ENCODE measurements around the gene PRTG.

Gene PRTG

GRCh38 chr15:55627730-55628368 is 115.1 kb downstream of the PRTG start:
- TF ChIP-seq, protein P1, sequence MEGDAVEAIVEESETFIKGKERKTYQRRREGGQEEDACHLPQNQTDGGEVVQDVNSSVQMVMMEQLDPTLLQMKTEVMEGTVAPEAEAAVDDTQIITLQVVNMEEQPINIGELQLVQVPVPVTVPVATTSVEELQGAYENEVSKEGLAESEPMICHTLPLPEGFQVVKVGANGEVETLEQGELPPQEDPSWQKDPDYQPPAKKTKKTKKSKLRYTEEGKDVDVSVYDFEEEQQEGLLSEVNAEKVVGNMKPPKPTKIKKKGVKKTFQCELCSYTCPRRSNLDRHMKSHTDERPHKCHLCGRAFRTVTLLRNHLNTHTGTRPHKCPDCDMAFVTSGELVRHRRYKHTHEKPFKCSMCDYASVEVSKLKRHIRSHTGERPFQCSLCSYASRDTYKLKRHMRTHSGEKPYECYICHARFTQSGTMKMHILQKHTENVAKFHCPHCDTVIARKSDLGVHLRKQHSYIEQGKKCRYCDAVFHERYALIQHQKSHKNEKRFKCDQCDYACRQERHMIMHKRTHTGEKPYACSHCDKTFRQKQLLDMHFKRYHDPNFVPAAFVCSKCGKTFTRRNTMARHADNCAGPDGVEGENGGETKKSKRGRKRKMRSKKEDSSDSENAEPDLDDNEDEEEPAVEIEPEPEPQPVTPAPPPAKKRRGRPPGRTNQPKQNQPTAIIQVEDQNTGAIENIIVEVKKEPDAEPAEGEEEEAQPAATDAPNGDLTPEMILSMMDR (IDR thresholded peaks at IDR 0.05; ENCODE audit: insufficient read depth, low read depth, low read length, missing control alignments), result no peak
- H3K4me3 ChIP-seq (ENCODE audit: low read length), result no peak overlapping the region
- DNase-seq (ENCODE audit: low read depth), result peak; percentile 99

DNA sequence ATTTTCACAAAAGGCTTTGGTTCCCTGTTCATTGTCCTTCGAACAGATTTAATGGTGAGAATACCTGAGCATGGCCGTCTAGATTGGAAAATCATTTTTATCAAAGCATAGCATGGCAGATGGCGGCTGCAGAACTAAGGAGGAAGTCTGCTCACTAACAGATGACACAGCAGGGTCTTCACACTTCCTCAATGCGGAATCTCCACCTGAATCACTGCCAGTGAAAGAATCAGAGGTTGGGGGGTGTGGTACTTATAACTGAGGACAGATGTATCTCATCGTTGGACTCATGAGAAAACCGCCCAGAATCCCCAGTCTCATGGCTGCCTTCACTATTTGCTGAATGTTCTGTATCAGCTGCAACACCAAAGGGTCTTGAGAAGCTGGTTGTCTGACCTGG is 123.2 kb downstream of the PRTG start:
- TF ChIP-seq, protein P1 (IDR thresholded peaks at IDR 0.05; ENCODE audit: insufficient read depth, low read depth, low read length, missing control alignments), result no peak
- H3K4me3 ChIP-seq (ENCODE audit: low read length), result no peak overlapping the region
- DNase-seq (ENCODE audit: low read depth), result no peak

DNA sequence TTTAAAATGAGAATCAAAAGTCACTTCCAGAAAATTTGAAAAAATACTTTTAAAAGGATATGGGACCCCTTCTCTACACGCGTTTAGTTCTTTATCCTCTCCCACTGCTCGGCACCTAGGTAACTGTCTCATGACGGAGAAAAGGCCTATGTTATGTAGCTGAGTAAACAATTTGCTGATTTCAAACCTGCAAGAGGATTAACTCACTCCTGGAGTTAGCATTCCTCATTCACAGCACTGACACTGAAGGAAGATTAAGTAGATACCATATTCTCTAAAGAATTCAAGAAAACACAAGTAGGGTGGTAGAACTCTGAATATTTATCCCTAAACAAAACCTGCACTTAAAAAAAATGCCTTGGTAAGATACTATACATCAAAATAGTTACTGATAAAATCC is 124.6 kb downstream of the PRTG start:
- TF ChIP-seq, protein P1 (IDR thresholded peaks at IDR 0.05; ENCODE audit: insufficient read depth, low read depth, low read length, missing control alignments), result no peak
- DNase-seq (ENCODE audit: low read depth), result no peak
- H3K4me3 ChIP-seq (ENCODE audit: low read length), result no peak overlapping the region

DNA sequence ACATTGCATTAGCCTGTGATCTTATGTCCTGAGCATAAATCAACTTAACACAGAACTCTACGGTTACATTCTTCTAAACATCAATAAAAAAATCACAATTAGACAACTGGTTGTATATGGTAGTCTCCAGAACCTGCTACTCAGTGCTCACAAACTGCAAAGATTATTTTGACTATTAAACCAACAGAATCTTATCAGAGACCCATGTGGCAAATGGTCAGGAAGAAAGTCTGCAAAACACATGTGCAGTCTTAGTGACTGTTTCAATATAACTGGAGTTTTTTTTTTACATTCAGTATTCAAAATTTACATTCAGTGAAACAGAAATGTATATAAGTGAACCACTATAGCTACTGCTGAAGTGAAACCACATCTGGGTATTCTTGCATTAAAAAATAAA is 127.5 kb downstream of the PRTG start:
- TF ChIP-seq, protein P1 (IDR thresholded peaks at IDR 0.05; ENCODE audit: insufficient read depth, low read depth, low read length, missing control alignments), result no peak
- H3K4me3 ChIP-seq (ENCODE audit: low read length), result no peak overlapping the region
- no peak for DNase-seq (ENCODE audit: low read depth)

GRCh38 chr15:55613727-55614126 is 129.2 kb downstream of the PRTG start:
- H3K4me3 ChIP-seq (ENCODE audit: low read length), result no peak overlapping the region
- DNase-seq (ENCODE audit: low read depth), result no peak
- TF ChIP-seq, protein P1 (IDR thresholded peaks at IDR 0.05; ENCODE audit: insufficient read depth, low read depth, low read length, missing control alignments), result no peak

GRCh38 chr15:55606214-55606613 is 136.7 kb downstream of the PRTG start:
- DNase-seq (ENCODE audit: low read depth), result no peak
- TF ChIP-seq, protein P1 (IDR thresholded peaks at IDR 0.05; ENCODE audit: insufficient read depth, low read depth, low read length, missing control alignments), result no peak
- no peak overlapping the region for H3K4me3 ChIP-seq (ENCODE audit: low read length)

DNA sequence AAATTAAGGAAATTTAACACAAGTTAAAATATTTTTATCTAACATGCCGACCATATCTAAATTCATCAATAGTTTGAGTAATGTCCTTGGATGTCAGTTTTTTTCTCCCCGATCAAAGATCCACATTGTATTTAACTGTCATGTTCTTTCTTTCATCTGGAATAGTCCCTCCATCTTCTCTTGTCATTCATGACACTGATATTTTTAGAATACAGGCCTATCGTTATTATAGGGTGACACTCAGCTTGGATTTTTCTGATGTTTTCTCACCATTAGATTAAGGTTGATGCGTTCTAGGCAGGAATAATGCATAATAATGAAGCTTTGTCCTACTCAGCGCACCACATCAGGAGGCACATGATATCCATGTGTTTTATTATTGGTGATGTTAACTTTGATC is 141.6 kb downstream of the PRTG start:
- H3K4me3 ChIP-seq (ENCODE audit: low read length), result no peak overlapping the region
- no peak for DNase-seq (ENCODE audit: low read depth)
- TF ChIP-seq, protein P1 (IDR thresholded peaks at IDR 0.05; ENCODE audit: insufficient read depth, low read depth, low read length, missing control alignments), result no peak

Data from epithelial cell of esophagus (primary cell).